ENCODE measurements around the gene B4GALT2. TPM values are rescaled to one million over a fixed set of nuclear protein-coding genes. Genes with fewer than 3 reads are reported as not detected.

The B4GALT2 gene
- total RNA-seq, 4 donors from 2014 or later, result 2.3 to 45.8 (median 18.5) TPM

GRCh38 chr1:44024903-44025525, 46.0 kb downstream of the B4GALT2 start:
- intact Hi-C loops (cut with DNase I; ENCODE audit: low total_unique reads), result no loop called here
- H3K27ac ChIP-seq, result no peak overlapping the region

GRCh38 chr1:44025816-44026215, 46.8 kb downstream of the B4GALT2 start:
- no peaks in the 10 kb centered on the region for H3K9me3 ChIP-seq
- peaks cover 0 to 8% of the 10 kb centered on the region in 2 donors for H3K4me1 ChIP-seq
- TF ChIP-seq CTCF (IDR thresholded peaks at IDR 0.05) (no peak), POLR2A (IDR thresholded peaks at IDR 0.05) (no peak)
- no peak for DNase-seq
- no peak overlapping the region for H3K27ac ChIP-seq
- H3K36me3 ChIP-seq, result no peaks in the 10 kb centered on the region
- H3K4me3 ChIP-seq, result no peak overlapping the region
- intact Hi-C loops (cut with DNase I; ENCODE audit: low total_unique reads), result no loop called here
- no peaks in the 10 kb centered on the region for H3K27me3 ChIP-seq

More at GRCh38 chr1:44024903-44025525, 46.0 kb downstream of the B4GALT2 start:
- H3K36me3 ChIP-seq, result no peaks in the 10 kb centered on the region
- H3K4me3 ChIP-seq, result no peak overlapping the region
- H3K27me3 ChIP-seq, result no peaks in the 10 kb centered on the region
- no peak for DNase-seq
- TF ChIP-seq CTCF (IDR thresholded peaks at IDR 0.05), result no peak
- H3K4me1 ChIP-seq, result peaks cover 0 to 8% of the 10 kb centered on the region in 2 donors
- no peaks in the 10 kb centered on the region for H3K9me3 ChIP-seq

GRCh38 chr1:44027320-44027719, 48.3 kb downstream of the B4GALT2 start:
- H3K9me3 ChIP-seq, result no peaks in the 10 kb centered on the region
- H3K4me3 ChIP-seq, result no peak overlapping the region
- no peaks in the 10 kb centered on the region for H3K27me3 ChIP-seq
- peaks cover 0 to 11% of the 10 kb centered on the region in 2 donors for H3K4me1 ChIP-seq
- no peak for DNase-seq
- TF ChIP-seq CTCF (IDR thresholded peaks at IDR 0.05) (no peak), POLR2A (IDR thresholded peaks at IDR 0.05) (no peak)
- intact Hi-C loops (cut with DNase I; ENCODE audit: low total_unique reads), result no loop called here
- H3K36me3 ChIP-seq, result no peaks in the 10 kb centered on the region
- H3K27ac ChIP-seq, result no peak overlapping the region

- no peak for DNase-seq
- Histone ChIP-seq H3K4me1 (peaks cover 0 to 11% of the 10 kb centered on the region in 2 donors), H3K4me3 (peak overlapping the region; percentile 64 to 84), H3K9me3 (no peaks in the 10 kb centered on the region), H3K27ac (peak overlapping the region; percentile 90 to 94), H3K27me3 (no peaks in the 10 kb centered on the region), H3K36me3 (no peaks in the 10 kb centered on the region)
- intact Hi-C loops (cut with DNase I; ENCODE audit: low total_unique reads), result no loop called here
- TF ChIP-seq POLR2A (IDR thresholded peaks at IDR 0.05), result no peak
- no peak for TF ChIP-seq CTCF (IDR thresholded peaks at IDR 0.05)
Observed at GRCh38 chr1:44029260-44029910, 50.4 kb downstream of the B4GALT2 start.

- intact Hi-C loops (cut with DNase I; ENCODE audit: low total_unique reads), result no loop called here
- Histone ChIP-seq H3K27ac (peak overlapping the region; percentile 90 to 94), H3K9me3 (no peaks in the 10 kb centered on the region), H3K4me1 (peaks cover 0 to 15% of the 10 kb centered on the region in 2 donors), H3K36me3 (no peaks in the 10 kb centered on the region), H3K4me3 (peak overlapping the region; percentile 64 to 84), H3K27me3 (no peaks in the 10 kb centered on the region)
- DNase-seq, result peak; percentile 87 to 88
- TF ChIP-seq CTCF (IDR thresholded peaks at IDR 0.05) (peak in 1 of 4 experiments; percentile 36), POLR2A (IDR thresholded peaks at IDR 0.05) (peak; percentile 59 to 63)
Observed at GRCh38 chr1:44029911-44030604, 51.0 kb downstream of the B4GALT2 start.
